HL-60 (cell line): ENCODE data around the gene DUSP6.

ENCODE experiments used
- DNase-seq, 2 experiments: peaks; one replicate each; pipeline ENCODE4 v3.0.0-alpha.2; 2010 to 2020; ENCODE audit warnings: low read depth in 1 of 2, low spot score in 1 of 2
- H3K27ac ChIP-seq: fragments of 250-450 bp; sonication (Bioruptor Pico); replicated peaks from 2 replicates; pipeline ENCODE4 v1.5.1; 2020; ENCODE audit warnings: mild to moderate bottlenecking, moderate library complexity
- H3K27me3 ChIP-seq: fragments of 250-450 bp; sonication (Bioruptor Pico); 2 replicates; pipeline ENCODE4 v1.5.1; 2021; ENCODE audit warnings: mild to moderate bottlenecking, moderate library complexity; ENCODE audit not compliant: insufficient read depth, poor library complexity, severe bottlenecking
- H3K4me3 ChIP-seq: replicated peaks from 2 replicates; pipeline ENCODE4 v1.5.1; 2011; ENCODE audit warnings: mild to moderate bottlenecking, control low read depth, low read length; ENCODE audit not compliant: insufficient read depth
- GABPA ChIP-seq: IDR thresholded peaks from 2 replicates; pipeline ENCODE4 v1.6.1; 2012; ENCODE audit warnings: low read depth
- POLR2AphosphoS5 ChIP-seq: IDR thresholded peaks from 2 replicates; pipeline ENCODE4 v1.6.1; 2012; ENCODE audit warnings: low read depth
- SPI1 ChIP-seq: IDR thresholded peaks from 2 replicates; pipeline ENCODE4 v1.6.1; 2012; ENCODE audit warnings: low read depth, mild to moderate bottlenecking, borderline replicate concordance
- TF ChIP-seq, protein P1 (sequence below): IDR thresholded peaks from one replicate; pipeline ENCODE4 v1.5.1; 2011; ENCODE audit warnings: low read length, control low read depth, inconsistent platforms; ENCODE audit not compliant: insufficient read depth
- TF ChIP-seq, protein P2 (sequence below): IDR thresholded peaks from 2 replicates; pipeline ENCODE4 v1.6.1; 2012; ENCODE audit warnings: low read depth; ENCODE audit not compliant: insufficient replicate concordance

DUSP6 gene

DNA sequence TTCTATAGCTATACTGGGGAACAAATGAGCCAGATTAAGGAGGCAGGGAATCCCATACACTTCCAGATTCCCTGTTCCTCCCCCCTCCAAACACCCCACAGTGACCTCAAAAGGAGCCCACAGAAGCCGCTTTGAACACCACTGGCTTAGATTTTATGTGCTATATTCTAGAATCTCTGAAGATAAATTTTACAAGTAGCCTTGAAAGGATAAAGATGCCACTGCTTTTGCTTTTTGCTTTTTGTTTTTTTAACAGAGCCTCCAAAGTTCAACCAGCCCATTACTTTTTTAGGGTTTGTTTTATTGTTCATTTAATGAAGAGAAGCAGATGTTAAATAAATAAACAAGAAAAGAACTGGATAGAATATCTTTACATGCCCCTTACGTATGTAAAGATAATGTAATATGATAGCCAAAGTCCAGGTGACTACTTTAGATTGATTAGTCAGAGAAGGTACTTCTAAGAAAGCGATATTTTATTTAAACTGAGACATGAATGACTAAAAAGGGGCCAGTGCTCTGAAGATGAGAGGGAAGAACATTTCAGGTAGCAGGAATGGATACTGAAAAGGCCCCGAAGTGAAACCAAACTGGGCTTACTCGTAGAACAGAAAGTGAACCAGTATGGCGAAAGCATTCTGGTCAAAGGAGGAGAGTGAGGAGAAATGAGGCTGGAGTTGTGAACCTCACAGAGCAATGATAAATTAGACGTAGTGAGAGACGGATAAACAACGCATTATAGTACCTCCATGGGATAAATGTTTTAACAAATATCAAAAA, 44.6 kb downstream of the DUSP6 start:
- no peak for DNase-seq
- H3K27ac ChIP-seq = peak overlapping the region; percentile 75
- no peak for TF ChIP-seq GABPA
- TF ChIP-seq, protein P1, sequence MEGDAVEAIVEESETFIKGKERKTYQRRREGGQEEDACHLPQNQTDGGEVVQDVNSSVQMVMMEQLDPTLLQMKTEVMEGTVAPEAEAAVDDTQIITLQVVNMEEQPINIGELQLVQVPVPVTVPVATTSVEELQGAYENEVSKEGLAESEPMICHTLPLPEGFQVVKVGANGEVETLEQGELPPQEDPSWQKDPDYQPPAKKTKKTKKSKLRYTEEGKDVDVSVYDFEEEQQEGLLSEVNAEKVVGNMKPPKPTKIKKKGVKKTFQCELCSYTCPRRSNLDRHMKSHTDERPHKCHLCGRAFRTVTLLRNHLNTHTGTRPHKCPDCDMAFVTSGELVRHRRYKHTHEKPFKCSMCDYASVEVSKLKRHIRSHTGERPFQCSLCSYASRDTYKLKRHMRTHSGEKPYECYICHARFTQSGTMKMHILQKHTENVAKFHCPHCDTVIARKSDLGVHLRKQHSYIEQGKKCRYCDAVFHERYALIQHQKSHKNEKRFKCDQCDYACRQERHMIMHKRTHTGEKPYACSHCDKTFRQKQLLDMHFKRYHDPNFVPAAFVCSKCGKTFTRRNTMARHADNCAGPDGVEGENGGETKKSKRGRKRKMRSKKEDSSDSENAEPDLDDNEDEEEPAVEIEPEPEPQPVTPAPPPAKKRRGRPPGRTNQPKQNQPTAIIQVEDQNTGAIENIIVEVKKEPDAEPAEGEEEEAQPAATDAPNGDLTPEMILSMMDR = no peak
- H3K4me3 ChIP-seq = no peak overlapping the region
- no peaks in the 10 kb centered on the region for H3K27me3 ChIP-seq

DNA sequence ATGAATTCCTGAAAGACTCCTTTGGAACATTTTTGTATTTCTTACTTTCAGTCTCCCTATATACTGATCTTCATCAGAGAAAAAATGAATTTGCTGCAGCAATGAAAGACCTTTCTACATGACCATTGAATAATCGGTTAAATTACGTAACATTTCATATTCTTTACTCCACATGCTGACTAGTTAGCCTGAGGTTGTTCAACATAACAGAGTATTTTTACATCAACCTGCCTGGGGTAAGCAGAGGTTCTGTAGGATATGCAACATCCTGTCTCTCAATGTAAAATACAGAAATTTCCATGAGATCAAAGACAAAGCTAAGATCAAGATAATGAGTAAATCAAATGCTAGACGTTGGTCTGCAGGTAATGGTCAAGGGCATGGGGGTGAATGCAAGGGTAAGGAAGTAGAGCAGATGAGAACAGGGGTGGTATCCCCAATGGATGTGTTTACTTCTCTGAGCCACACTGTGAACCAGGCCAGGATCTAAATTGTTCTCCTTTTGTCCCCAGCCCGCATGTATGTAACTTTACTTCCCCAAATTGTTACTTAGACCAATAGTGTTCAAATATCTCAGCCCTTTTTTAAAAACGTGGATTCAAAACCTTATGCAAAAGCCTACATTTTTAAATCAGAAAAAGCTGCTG, 45.4 kb downstream of the DUSP6 start:
- peak overlapping the region; percentile 75 for H3K27ac ChIP-seq
- TF ChIP-seq, protein P1 = no peak
- TF ChIP-seq, protein P2, sequence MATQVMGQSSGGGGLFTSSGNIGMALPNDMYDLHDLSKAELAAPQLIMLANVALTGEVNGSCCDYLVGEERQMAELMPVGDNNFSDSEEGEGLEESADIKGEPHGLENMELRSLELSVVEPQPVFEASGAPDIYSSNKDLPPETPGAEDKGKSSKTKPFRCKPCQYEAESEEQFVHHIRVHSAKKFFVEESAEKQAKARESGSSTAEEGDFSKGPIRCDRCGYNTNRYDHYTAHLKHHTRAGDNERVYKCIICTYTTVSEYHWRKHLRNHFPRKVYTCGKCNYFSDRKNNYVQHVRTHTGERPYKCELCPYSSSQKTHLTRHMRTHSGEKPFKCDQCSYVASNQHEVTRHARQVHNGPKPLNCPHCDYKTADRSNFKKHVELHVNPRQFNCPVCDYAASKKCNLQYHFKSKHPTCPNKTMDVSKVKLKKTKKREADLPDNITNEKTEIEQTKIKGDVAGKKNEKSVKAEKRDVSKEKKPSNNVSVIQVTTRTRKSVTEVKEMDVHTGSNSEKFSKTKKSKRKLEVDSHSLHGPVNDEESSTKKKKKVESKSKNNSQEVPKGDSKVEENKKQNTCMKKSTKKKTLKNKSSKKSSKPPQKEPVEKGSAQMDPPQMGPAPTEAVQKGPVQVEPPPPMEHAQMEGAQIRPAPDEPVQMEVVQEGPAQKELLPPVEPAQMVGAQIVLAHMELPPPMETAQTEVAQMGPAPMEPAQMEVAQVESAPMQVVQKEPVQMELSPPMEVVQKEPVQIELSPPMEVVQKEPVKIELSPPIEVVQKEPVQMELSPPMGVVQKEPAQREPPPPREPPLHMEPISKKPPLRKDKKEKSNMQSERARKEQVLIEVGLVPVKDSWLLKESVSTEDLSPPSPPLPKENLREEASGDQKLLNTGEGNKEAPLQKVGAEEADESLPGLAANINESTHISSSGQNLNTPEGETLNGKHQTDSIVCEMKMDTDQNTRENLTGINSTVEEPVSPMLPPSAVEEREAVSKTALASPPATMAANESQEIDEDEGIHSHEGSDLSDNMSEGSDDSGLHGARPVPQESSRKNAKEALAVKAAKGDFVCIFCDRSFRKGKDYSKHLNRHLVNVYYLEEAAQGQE = no peak
- TF ChIP-seq GABPA (no peak), SPI1 (peak; percentile 4; the same call in 1 of the 2 replicates)
- H3K27me3 ChIP-seq = no peaks in the 10 kb centered on the region
- H3K4me3 ChIP-seq = no peak overlapping the region
- peak; percentile 74 to 80 for DNase-seq

DNA sequence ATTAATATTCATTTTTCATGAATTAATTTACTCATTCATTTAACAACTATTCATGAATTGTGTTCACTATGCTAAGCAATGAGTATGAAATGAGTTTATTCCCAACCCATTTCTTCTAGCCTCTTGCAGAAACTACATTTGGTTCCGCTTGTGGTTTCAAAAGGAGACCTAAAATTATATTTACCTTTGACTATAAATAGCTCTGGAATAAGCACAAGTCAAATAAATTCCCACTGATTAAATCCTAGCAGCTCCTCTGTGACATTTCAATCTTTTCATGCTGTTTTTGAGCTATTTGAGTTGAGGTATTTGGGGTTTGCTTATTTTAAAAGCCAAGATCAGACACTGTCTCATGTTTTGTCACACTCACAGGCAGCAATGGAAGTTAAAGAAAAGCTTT, 46.9 kb downstream of the DUSP6 start:
- TF ChIP-seq SPI1 (no peak), GABPA (no peak)
- TF ChIP-seq, protein P1 = no peak
- TF ChIP-seq, protein P2 = no peak
- DNase-seq = no peak
- Histone ChIP-seq H3K4me3 (no peak overlapping the region), H3K27ac (peak overlapping the region; percentile 75; the same call in 1 of the 2 replicates), H3K27me3 (no peaks in the 10 kb centered on the region)

DNA sequence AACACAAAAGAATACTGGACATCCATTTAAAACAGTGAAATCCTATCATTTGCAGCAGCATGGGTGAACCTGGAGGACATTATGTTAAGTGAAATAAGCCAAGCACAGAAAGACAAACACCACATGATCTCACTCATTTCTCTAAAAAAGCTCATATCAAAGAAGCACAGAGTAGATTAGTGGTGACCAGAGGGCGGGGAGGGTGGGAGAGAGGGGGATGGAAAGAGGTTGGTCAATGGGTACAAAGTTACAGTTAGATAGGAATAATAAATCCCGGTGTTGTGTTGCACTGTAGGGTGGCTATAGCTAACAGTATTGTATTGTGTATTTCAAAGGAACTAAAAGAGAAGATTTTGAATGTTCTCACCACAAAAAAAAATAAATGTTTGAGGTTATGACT, 52.4 kb downstream of the DUSP6 start:
- TF ChIP-seq SPI1 (no peak), GABPA (no peak), POLR2AphosphoS5 (no peak)
- TF ChIP-seq, protein P2 = no peak
- TF ChIP-seq, protein P1 = no peak
- no peak overlapping the region for H3K4me3 ChIP-seq
- no peaks in the 10 kb centered on the region for H3K27me3 ChIP-seq
- H3K27ac ChIP-seq = no peak overlapping the region
- no peak for DNase-seq
